Hepatocyte (in vitro differentiated cells): ENCODE data around the gene HS6ST2.

Source experiments
- CTCF ChIP-seq: fragments of 200-600 bp; sonication (generic); IDR thresholded peaks from 2 replicates; pipeline ENCODE4 v1.5.1; 2016; ENCODE audit warnings: antibody characterized with exemption, mild to moderate bottlenecking; ENCODE audit not compliant: poor library complexity
- EZH2 ChIP-seq: fragments of 200-600 bp; sonication (generic); IDR thresholded peaks from 2 replicates; pipeline ENCODE4 v1.6.1; 2016; ENCODE audit warnings: antibody characterized with exemption, mild to moderate bottlenecking, borderline replicate concordance
- EZH2phosphoT487 ChIP-seq: fragments of 200-600 bp; sonication (generic); IDR thresholded peaks from one replicate; pipeline ENCODE4 v1.6.1; 2018; ENCODE audit warnings: antibody characterized with exemption, mild to moderate bottlenecking, low read depth, moderate library complexity; ENCODE audit not compliant: unreplicated experiment, severe bottlenecking

- peak; percentile 56 for TF ChIP-seq CTCF
- TF ChIP-seq EZH2: no peak
- TF ChIP-seq EZH2phosphoT487: no peak
Measured at GRCh38 chrX:132740316-132741123, 217.9 kb downstream of the HS6ST2 start.
